Measurements from ENCODE around the gene GRIK1.

GRIK1 gene

DNA sequence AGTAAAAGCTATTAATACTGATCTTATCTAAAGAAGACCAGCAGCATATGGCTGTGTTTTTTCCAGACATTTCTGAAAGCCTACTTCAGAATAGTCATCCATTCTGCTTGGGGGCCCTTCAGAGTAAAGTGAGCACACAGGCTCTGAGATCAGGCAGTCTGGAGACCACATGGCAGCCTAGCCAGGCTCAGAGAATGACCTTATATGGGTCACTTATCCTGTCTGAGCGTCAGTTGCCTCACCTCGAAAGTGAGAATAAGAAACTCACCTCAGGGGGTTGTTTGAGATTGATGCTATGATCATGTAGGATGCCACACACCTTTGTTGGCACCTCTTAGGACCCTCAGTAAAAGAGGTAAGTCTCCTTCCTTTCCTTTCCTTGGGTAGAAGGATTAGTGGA lies 270.4 kb downstream of the GRIK1 start:
- Histone ChIP-seq H3K79me2 (ENCODE audit: control insufficient read depth, low read length) (no peaks in the 10 kb centered on the region), H3K4me1 (ENCODE audit: control insufficient read depth, low read length) (peaks cover 24% of the 10 kb centered on the region), H3K36me3 (ENCODE audit: control insufficient read depth, low read length) (no peaks in the 10 kb centered on the region), H3K9me3 (ENCODE audit: control insufficient read depth, insufficient read depth, low read length) (no peaks in the 10 kb centered on the region), H3F3A (ENCODE audit: control insufficient read depth, insufficient read depth) (peaks cover 5% of the 10 kb centered on the region; the same call in 1 of the 2 replicates), H3K9me2 (replicated peaks; ENCODE audit: control insufficient read depth, low read length) (no peaks in the 10 kb centered on the region), H3K27me3 (ENCODE audit: control insufficient read depth, low read length) (no peaks in the 10 kb centered on the region), H3K27ac (ENCODE audit: low read depth, low read length) (no peak overlapping the region), H3K4me3 (ENCODE audit: low read length) (no peak overlapping the region), H4K20me1 (ENCODE audit: control insufficient read depth, insufficient read depth, low read depth, low read length) (no peaks in the 10 kb centered on the region), H3K4me2 (ENCODE audit: low read length) (no peak overlapping the region)
- TF ChIP-seq EZH2phosphoT487 (IDR thresholded peaks at IDR 0.05; ENCODE audit: borderline replicate concordance, low read length) = no peak
- TF ChIP-seq, protein P1, sequence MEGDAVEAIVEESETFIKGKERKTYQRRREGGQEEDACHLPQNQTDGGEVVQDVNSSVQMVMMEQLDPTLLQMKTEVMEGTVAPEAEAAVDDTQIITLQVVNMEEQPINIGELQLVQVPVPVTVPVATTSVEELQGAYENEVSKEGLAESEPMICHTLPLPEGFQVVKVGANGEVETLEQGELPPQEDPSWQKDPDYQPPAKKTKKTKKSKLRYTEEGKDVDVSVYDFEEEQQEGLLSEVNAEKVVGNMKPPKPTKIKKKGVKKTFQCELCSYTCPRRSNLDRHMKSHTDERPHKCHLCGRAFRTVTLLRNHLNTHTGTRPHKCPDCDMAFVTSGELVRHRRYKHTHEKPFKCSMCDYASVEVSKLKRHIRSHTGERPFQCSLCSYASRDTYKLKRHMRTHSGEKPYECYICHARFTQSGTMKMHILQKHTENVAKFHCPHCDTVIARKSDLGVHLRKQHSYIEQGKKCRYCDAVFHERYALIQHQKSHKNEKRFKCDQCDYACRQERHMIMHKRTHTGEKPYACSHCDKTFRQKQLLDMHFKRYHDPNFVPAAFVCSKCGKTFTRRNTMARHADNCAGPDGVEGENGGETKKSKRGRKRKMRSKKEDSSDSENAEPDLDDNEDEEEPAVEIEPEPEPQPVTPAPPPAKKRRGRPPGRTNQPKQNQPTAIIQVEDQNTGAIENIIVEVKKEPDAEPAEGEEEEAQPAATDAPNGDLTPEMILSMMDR (IDR thresholded peaks at IDR 0.05; ENCODE audit: low read depth, low read length, poor library complexity, severe bottlenecking) = no peak

DNA sequence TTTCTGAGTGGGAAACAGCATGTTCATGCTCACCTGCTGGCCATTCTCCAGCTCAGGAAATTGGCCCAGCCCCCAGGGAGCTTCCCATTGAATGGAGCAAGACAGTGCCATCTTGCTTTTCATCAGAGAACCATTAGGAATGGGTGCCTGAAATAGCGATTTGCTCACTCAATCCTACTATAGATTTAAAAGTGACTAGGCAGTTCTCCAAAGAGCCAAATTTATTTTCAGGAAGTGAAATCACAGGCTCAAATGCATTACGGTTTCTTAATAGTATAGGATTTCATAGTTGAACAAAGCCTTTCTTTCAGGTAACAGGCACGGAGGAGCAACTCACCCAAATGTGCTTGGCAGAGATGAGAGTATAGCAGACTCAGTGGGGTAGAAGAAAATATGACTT lies 272.1 kb downstream of the GRIK1 start:
- H3K9me3 ChIP-seq (ENCODE audit: control insufficient read depth, insufficient read depth, low read length) = no peaks in the 10 kb centered on the region
- peak overlapping the region; percentile 33 for H3K4me2 ChIP-seq (ENCODE audit: low read length)
- no peaks in the 10 kb centered on the region for H3K27me3 ChIP-seq (ENCODE audit: control insufficient read depth, low read length)
- no peak for TF ChIP-seq EZH2phosphoT487 (IDR thresholded peaks at IDR 0.05; ENCODE audit: borderline replicate concordance, low read length)
- no peaks in the 10 kb centered on the region for H3K9me2 ChIP-seq (replicated peaks; ENCODE audit: control insufficient read depth, low read length)
- H3K4me3 ChIP-seq (ENCODE audit: low read length) = no peak overlapping the region
- peaks cover 2% of the 10 kb centered on the region; the same call in 1 of the 2 replicates for H3F3A ChIP-seq (ENCODE audit: control insufficient read depth, insufficient read depth)
- H4K20me1 ChIP-seq (ENCODE audit: control insufficient read depth, insufficient read depth, low read depth, low read length) = no peaks in the 10 kb centered on the region
- H3K79me2 ChIP-seq (ENCODE audit: control insufficient read depth, low read length) = no peaks in the 10 kb centered on the region
- H3K36me3 ChIP-seq (ENCODE audit: control insufficient read depth, low read length) = no peaks in the 10 kb centered on the region
- H3K4me1 ChIP-seq (ENCODE audit: control insufficient read depth, low read length) = peaks cover 16% of the 10 kb centered on the region
- no peak overlapping the region for H3K27ac ChIP-seq (ENCODE audit: low read depth, low read length)

GRCh38 chr21:29664615-29665014 lies 275.2 kb downstream of the GRIK1 start:
- Histone ChIP-seq H3K4me1 (ENCODE audit: control insufficient read depth, low read length) (peaks cover 14% of the 10 kb centered on the region), H3K9me2 (replicated peaks; ENCODE audit: control insufficient read depth, low read length) (no peaks in the 10 kb centered on the region), H3K79me2 (ENCODE audit: control insufficient read depth, low read length) (no peaks in the 10 kb centered on the region), H3K36me3 (ENCODE audit: control insufficient read depth, low read length) (no peaks in the 10 kb centered on the region), H3K4me3 (ENCODE audit: low read length) (no peak overlapping the region), H3F3A (ENCODE audit: control insufficient read depth, insufficient read depth) (no peaks in the 10 kb centered on the region), H3K27me3 (ENCODE audit: control insufficient read depth, low read length) (no peaks in the 10 kb centered on the region), H3K4me2 (ENCODE audit: low read length) (no peak overlapping the region), H3K9me3 (ENCODE audit: control insufficient read depth, insufficient read depth, low read length) (no peaks in the 10 kb centered on the region), H3K27ac (ENCODE audit: low read depth, low read length) (no peak overlapping the region), H4K20me1 (ENCODE audit: control insufficient read depth, insufficient read depth, low read depth, low read length) (no peaks in the 10 kb centered on the region)
- TF ChIP-seq, protein P1 (IDR thresholded peaks at IDR 0.05; ENCODE audit: low read depth, low read length, poor library complexity, severe bottlenecking) = no peak
- TF ChIP-seq EZH2phosphoT487 (IDR thresholded peaks at IDR 0.05; ENCODE audit: borderline replicate concordance, low read length) = no peak

- Histone ChIP-seq H4K20me1 (ENCODE audit: control insufficient read depth, insufficient read depth, low read depth, low read length) (no peaks in the 10 kb centered on the region), H3K27me3 (ENCODE audit: control insufficient read depth, low read length) (no peaks in the 10 kb centered on the region), H3K9me2 (replicated peaks; ENCODE audit: control insufficient read depth, low read length) (no peaks in the 10 kb centered on the region), H3K4me1 (ENCODE audit: control insufficient read depth, low read length) (peaks cover 1% of the 10 kb centered on the region), H3K79me2 (ENCODE audit: control insufficient read depth, low read length) (no peaks in the 10 kb centered on the region), H3K36me3 (ENCODE audit: control insufficient read depth, low read length) (no peaks in the 10 kb centered on the region), H3K4me2 (ENCODE audit: low read length) (no peak overlapping the region), H3K4me3 (ENCODE audit: low read length) (no peak overlapping the region), H3K27ac (ENCODE audit: low read depth, low read length) (no peak overlapping the region), H3K9me3 (ENCODE audit: control insufficient read depth, insufficient read depth, low read length) (no peaks in the 10 kb centered on the region), H3F3A (ENCODE audit: control insufficient read depth, insufficient read depth) (no peaks in the 10 kb centered on the region)
- TF ChIP-seq, protein P1 (IDR thresholded peaks at IDR 0.05; ENCODE audit: low read depth, low read length, poor library complexity, severe bottlenecking) = no peak
- no peak for TF ChIP-seq EZH2phosphoT487 (IDR thresholded peaks at IDR 0.05; ENCODE audit: borderline replicate concordance, low read length)
Measured at GRCh38 chr21:29661672-29662442, 277.9 kb downstream of the GRIK1 start.

Data from DOHH2 (cell line).